GM19043 (cell line): Measurements from ENCODE around the gene DENND1C.
"Not testable (repeated sequence)": the region's sequence is repeated elsewhere in the genome, so short reads cannot be mapped to it uniquely, and the experiment has no call there.

Experiments
- ATAC-seq: cut with Tn5 transposase; IDR thresholded peaks from one replicate; pipeline ENCODE4 v1.9.1; 2021; ENCODE audit warnings: low read depth; ENCODE audit not compliant: unreplicated experiment

The DENND1C gene

GRCh38 chr19:6509118-6509971 lies 27.8 kb upstream of the DENND1C start:
- no peak for ATAC-seq

- not testable (repeated sequence) for ATAC-seq
Observed at GRCh38 chr19:6508028-6508771, 26.6 kb upstream of the DENND1C start.

- ATAC-seq = no peak
Observed at GRCh38 chr19:6503407-6504201, 22.0 kb upstream of the DENND1C start.

GRCh38 chr19:6501740-6502648 lies 20.4 kb upstream of the DENND1C start, which contains the start of gene TUBB4A:
Gene TUBB4A, minus strand, starts transcription at chr19:6502309. Its CDS starts 97 bp downstream, at chr19:6502212.
- no peak for ATAC-seq

- ATAC-seq = no peak
Observed at GRCh38 chr19:6500837-6501739, 19.5 kb upstream of the DENND1C start.

- no peak for ATAC-seq
Observed at GRCh38 chr19:6499052-6499790, 17.6 kb upstream of the DENND1C start.

- ATAC-seq = no peak
Observed at GRCh38 chr19:6498294-6499036, 16.9 kb upstream of the DENND1C start.

- no peak for ATAC-seq
Observed at GRCh38 chr19:6495947-6496346, 14.4 kb upstream of the DENND1C start.

GRCh38 chr19:6494438-6495036 lies 12.9 kb upstream of the DENND1C start:
- no peak for ATAC-seq

- no peak for ATAC-seq
Observed at GRCh38 chr19:6491802-6492592, 10.4 kb upstream of the DENND1C start.

- ATAC-seq = no peak
Observed at GRCh38 chr19:6490134-6490533, 8.5 kb upstream of the DENND1C start.

- ATAC-seq = no peak
Observed at GRCh38 chr19:6489278-6490061, 7.9 kb upstream of the DENND1C start.

GRCh38 chr19:6484831-6485230 lies 3.2 kb upstream of the DENND1C start:
- no peak for ATAC-seq

- no peak for ATAC-seq
Observed at GRCh38 chr19:6484230-6484629, 2.6 kb upstream of the DENND1C start.

GRCh38 chr19:6483235-6483634 lies 1.6 kb upstream of the DENND1C start:
- ATAC-seq = no peak

GRCh38 chr19:6482343-6482686 lies 728 bp upstream of the DENND1C start:
- ATAC-seq = no peak
